OCI-LY3 (cell line): ENCODE results near the gene ITSN1.

ENCODE experiments used
- EZH2phosphoT487 ChIP-seq: fragments of 200-600 bp; shearing (Covaris generic); IDR thresholded peaks from 2 replicates; pipeline ENCODE4 v1.6.1; 2018; ENCODE audit warnings: antibody characterized with exemption, mixed run types, low read depth
- TF ChIP-seq, protein P1 (sequence below): fragments of 200-600, 300-600 bp; sonication (generic); IDR thresholded peaks from 2 replicates; pipeline ENCODE4 v1.5.1; 2014; ENCODE audit warnings: antibody characterized with exemption, low read length, low read depth

DNA sequence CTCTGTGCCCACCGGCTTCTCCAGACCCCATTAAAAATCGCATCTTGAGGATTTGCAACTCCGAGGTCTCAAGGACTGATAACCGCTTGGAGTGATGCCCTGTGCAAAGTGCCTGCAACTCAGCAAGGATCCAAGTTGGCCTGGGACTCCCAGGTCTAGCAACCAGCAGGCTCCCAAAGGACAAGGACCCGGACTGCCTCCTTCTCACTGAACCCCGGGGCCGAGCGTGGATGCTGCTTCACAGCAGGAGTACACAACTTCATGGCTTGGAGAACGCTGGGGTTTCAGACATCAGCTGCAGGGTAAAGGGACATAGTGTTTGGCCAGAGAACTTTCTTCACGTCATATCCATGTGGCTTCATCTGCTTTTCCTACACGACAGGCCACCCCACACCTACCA lies 208.1 kb downstream of the ITSN1 start:
- TF ChIP-seq, protein P1, sequence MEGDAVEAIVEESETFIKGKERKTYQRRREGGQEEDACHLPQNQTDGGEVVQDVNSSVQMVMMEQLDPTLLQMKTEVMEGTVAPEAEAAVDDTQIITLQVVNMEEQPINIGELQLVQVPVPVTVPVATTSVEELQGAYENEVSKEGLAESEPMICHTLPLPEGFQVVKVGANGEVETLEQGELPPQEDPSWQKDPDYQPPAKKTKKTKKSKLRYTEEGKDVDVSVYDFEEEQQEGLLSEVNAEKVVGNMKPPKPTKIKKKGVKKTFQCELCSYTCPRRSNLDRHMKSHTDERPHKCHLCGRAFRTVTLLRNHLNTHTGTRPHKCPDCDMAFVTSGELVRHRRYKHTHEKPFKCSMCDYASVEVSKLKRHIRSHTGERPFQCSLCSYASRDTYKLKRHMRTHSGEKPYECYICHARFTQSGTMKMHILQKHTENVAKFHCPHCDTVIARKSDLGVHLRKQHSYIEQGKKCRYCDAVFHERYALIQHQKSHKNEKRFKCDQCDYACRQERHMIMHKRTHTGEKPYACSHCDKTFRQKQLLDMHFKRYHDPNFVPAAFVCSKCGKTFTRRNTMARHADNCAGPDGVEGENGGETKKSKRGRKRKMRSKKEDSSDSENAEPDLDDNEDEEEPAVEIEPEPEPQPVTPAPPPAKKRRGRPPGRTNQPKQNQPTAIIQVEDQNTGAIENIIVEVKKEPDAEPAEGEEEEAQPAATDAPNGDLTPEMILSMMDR, result no peak
- TF ChIP-seq EZH2phosphoT487, result no peak
